GM04504 (cell line): ENCODE data around the gene DGKQ.
"Not testable (repeated sequence)": the region's sequence is repeated elsewhere in the genome, so short reads cannot be mapped to it uniquely, and the experiment has no call there.

Experiments used
- DNase-seq: peaks from one replicate; pipeline ENCODE4 v3.0.0-alpha.2; 2012; ENCODE audit warnings: low read depth

The DGKQ gene

GRCh38 chr4:993111-994029 lies 20.0 kb upstream of the DGKQ start, which contains the start of gene SLC26A1:
TSS of gene SLC26A1 (minus strand) at chr4:993404. CDS start at chr4:991703, 1,701 bp downstream.
- no peak for DNase-seq

GRCh38 chr4:992297-993110 lies 19.1 kb upstream of the DGKQ start:
- DNase-seq, result no peak

- DNase-seq, result no peak
Measured at GRCh38 chr4:991451-992296, 18.3 kb upstream of the DGKQ start.

- DNase-seq, result no peak
Measured at GRCh38 chr4:990746-991367, 17.5 kb upstream of the DGKQ start.

GRCh38 chr4:989722-990471 lies 16.5 kb upstream of the DGKQ start:
- DNase-seq, result no peak

- no peak for DNase-seq
Measured at GRCh38 chr4:988726-989721, 15.7 kb upstream of the DGKQ start.

- DNase-seq, result no peak
Measured at GRCh38 chr4:987624-988513, 14.5 kb upstream of the DGKQ start.

GRCh38 chr4:986879-987623 lies 13.7 kb upstream of the DGKQ start, which contains the start of gene IDUA:
TSS of gene IDUA (plus strand) at chr4:987044. CDS start at chr4:987085, 41 bp downstream.
- no peak for DNase-seq

GRCh38 chr4:986428-986878 lies 13.1 kb upstream of the DGKQ start:
- no peak for DNase-seq

GRCh38 chr4:985123-985830 lies 11.9 kb upstream of the DGKQ start:
- DNase-seq, result no peak

GRCh38 chr4:984336-985054 lies 11.1 kb upstream of the DGKQ start:
- DNase-seq, result no peak

GRCh38 chr4:982814-983213 lies 9.4 kb upstream of the DGKQ start:
- DNase-seq, result no peak

- no peak for DNase-seq
Measured at GRCh38 chr4:982291-982690, 8.9 kb upstream of the DGKQ start.

GRCh38 chr4:978957-979701 lies 5.8 kb upstream of the DGKQ start:
- no peak for DNase-seq

GRCh38 chr4:976016-976415 lies 2.6 kb upstream of the DGKQ start:
- DNase-seq, result not testable (repeated sequence)

- no peak for DNase-seq
Measured at GRCh38 chr4:974668-975067, 1.3 kb upstream of the DGKQ start.
